Stromal cell of bone marrow (primary cell): Measurements from ENCODE around the gene KCNA3.

Experiments
- DNase-seq: peaks from one replicate; pipeline ENCODE4 v3.0.0-alpha.2; 2012; ENCODE audit warnings: low read depth

The KCNA3 gene

DNA sequence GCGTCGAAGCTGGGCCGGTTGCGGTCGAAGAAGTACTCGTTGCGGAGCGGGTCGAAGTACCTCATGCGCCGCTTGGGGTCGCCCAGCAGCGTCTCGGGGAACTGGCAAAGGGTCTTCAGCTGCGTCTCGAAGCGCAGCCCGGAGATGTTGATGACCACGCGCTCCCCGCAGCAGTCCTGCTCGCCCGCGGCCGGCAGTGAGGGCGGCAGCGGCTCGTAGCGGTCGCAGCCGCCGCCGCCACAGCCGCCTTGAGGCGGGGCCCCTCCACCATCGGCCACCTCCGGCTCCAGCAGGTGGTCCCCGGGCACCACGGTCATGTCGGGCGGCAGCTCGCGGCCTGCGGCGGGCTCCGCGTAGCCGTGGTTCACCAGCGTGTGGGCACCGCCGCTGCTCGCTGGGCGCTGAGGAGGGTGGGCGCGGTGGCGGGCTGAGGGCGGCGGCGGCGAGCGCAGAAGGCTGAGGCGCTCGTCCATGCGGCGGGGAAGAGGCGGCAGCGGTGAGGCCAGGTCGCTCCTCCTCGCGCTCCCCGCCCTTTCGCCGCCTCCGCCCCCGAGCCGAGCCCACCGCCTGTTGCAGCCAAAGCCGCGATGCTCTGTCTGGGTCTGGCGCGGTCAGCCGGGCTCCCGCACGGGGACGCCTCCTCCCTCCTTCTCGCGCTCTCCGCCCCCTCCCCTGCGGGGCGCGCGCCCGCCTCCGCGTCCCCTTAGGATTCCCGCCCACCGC is at the start of gene KCNA3:
Gene KCNA3 (minus strand): TSS at position 604 of the 723 bp plus-strand sequence. CDS start 131 bp downstream, at position 473.
- no peak for DNase-seq

DNA sequence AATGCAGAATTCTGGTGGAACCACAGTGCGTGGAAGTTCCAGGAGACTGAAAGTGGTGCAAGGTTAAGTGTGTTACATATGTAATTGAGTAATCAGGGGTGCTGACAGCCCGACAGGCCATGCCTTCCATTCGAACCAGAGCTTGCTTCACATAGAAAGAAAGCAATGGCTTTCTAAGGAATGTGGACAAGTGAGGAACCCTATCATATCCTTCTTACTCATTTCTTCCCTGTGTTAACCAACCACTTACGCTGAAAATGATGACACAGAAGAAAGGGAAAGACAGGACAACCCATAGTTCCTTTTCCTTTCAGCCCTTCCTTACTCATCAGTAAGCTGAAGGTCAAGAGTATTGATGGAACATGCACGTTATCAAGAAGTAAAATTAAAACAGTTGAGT is 48.1 kb upstream of the KCNA3 start:
- DNase-seq: no peak

DNA sequence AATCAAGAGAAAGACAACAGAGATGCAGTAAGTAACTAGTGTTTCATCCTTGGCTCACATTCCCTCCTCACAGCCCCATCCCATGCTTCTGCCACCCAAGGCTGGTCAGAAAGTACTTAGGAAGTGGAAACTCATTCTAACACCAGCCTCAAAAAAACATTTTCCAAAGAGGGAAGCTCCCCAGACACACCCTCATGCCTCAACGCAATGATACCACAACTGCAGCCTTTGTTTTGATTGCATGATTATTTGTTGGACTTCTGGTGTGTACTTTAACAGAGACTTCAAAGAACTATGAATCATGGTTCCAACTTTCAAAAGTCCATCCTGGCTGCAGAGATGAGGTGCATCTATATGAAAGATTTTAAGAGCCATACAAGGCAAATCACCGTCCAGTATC is 45.2 kb upstream of the KCNA3 start:
- no peak for DNase-seq

DNA sequence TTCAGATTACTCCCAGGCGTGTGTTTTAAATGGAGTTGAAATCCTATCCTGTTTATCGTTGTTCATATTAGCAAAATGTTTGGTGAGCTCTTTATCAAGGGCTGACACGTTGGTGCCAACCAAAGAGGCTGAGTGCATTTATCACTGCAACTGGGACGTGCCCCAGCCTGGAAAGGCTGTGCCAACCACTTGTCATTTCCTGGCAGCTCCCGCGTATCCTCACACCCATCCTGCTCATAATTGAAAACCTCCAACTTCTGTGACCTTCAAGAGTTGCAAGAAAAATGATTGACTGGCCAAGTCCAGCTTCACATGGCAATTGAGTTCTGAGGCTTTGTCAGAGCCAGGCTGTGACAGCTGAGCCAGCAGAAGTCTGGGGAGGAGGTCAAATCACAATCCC is 43.7 kb upstream of the KCNA3 start:
- no peak for DNase-seq

DNA sequence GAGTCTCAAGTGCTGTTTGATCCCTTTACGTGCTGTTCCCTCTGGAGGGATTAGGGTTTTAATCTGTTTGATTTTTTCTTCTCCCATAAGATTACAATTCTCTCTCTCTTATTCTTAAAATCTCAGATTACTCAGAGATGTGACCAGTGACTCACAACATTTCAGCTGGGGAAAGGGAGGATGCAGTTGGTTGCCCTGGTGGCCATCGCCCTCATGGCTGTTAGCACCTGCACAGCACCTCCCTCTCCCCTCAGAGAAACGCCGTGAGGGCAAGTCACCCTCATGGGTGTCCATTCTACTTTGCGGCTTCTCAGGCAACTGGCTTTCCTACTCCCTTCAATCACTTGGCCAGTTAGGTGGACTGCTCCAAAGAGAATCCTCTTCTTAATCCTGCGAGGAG is 42.4 kb upstream of the KCNA3 start:
- DNase-seq: no peak

DNA sequence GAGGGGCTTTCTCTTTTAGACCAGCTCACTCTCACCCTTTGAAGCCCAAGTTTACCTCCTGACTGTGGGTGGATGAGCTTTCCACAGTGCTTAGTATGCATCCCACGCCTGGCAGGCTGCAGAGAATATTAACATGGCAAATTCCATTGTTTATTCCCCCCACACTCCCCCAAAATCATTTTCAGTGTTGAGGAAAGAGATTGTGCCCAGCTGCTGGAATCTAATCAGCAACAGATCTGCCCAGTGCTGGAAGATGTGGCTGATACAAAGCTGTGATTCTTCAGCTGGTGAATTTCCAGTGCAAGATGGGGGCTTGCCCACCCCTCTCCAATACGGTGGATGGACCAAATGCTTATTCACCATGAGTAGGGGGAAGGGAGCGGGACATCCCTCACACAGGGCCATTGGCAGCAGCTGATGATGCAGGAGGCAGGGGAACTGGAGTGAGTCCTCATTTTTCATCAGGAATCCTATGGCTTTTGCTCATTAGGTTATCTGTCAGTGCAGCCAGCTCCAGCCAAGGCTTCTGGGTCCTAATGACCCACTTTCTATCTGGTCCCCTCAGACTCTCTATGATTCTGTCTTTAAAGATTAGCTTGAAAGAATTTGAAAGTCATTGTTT is 39.7 kb upstream of the KCNA3 start:
- DNase-seq: no peak

DNA sequence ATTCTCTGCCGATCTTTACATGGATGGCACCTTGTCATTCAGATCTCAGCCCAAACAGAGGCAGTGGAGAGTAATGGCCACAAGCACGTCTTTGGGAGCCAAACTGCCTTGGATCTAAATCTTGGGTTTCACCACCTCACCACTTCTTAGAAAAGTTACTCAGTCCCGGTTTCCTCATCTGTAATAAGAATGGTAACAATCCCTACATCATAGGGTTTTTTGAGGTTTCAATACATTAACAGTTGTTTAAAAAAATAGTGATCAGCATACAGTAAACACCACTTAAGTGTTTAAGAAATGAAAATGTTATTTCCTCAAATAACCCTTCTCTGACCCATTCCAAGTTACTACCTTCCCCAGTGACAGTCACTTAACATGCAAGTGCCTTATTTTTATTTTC is 38.5 kb upstream of the KCNA3 start:
- no peak for DNase-seq

DNA sequence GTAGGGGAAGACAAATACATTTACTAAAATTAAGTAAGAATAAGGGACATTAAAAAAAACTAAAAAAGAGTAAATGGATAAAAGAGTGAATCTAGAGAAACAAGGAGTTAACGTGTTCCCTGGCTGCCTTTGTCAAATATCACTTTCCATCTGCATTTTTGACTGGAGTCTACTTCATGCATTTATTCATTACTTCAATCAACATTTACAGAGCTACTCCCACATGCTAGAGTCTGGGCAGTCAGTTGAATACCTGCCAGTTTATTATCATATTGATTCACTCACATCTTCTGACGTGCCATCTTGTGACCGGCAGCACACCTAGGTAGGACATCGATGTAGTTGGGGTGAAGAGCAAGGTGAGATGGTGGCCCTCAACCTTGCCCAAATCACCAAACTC is 35.6 kb upstream of the KCNA3 start:
- no peak for DNase-seq

DNA sequence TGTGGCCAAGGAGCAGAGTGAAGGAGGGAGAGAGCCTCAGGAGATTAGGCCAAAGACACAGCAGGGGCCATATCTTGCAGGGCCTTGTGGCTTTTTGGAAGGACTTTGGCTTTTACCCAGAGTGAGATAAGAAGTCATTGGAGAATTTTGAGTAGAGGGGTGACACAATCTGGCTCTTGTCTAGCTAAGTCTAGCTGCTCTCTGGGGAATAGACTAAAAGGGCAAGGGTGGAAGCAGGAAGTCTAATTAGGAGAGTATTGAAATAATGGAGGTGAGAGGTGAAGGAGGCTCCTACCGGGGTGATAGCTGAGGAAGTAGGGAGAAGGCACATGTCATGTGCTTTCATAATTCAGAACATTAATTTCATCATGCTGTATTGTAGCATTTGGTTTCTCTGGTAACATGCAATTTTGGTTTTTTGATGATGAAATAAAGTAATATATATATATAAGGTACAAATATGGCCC is 34.3 kb upstream of the KCNA3 start:
- no peak for DNase-seq

DNA sequence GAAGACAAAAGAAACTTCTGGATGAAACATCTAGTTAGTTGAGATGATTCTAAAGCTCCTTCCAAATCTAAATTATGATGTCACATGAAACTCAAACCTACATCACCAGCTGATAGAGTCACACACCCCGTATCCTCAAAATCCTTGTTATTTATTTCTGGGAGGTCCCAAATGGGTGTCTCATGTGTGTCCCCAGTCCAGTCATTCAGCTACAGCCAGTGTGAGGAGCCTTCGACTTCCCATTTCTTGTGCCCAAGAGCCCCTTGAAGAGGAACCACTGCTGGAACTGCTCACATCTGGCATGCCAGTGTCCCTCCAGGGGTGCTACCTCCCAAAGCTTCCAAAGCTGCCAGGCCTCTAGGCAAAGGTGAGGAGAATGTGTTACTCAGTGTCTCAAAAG is 32.5 kb upstream of the KCNA3 start:
- DNase-seq: no peak

DNA sequence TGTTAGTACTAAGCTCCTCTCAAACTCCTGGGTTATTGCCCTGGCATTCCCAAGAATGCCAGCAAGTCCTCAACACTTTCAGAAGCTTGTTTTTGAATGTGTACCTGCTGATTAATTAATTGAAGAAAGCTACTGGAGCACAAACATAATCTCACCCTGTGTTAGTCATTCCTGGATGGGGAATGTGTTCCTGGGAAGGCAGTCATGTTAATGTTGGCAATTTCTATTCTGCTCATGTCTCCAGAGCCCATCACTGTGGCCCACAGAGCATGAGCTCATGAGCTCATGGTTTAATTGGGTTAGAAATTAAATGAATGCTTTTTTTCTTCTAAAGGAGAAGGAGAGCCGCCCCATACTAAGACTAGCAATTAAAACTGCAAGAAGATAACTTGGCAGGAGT is 31.9 kb upstream of the KCNA3 start:
- DNase-seq: no peak

DNA sequence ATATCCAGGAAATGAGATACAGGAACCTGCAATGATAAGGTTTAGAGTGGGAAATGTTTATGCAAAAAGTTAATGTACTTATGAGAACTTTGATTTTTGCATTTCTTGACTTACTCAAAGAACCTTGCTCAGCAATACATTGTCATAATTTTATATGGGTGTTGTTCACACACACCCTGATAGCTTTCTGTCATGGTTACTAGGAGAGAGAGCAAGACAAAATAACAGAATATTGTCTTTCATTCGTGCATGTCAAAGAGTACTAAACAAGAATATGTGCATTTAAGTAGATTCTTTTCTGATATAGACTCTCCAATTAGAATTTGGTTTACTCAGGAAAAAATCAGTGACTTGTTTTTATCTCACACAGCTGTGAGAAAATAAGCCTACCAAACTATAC is 27.5 kb upstream of the KCNA3 start:
- DNase-seq: no peak

DNA sequence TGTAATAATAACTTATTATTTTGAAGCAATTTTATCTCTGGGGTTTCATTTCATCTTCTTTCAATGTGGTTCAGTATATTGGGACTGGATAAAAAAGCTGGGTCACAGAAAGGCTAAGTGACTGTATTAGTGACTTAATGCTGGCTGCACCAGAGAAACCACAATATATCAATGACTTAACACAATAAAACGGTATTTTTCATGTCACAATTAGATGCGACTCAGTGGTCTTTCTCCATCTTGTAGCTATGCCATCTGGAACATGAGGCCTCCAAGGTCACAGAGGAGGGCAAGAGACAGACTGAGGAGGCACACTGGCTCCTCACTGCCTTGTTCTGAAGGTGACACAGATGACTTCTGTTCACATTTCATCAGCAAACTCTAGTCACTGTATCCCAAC is 26.0 kb upstream of the KCNA3 start:
- DNase-seq: no peak

DNA sequence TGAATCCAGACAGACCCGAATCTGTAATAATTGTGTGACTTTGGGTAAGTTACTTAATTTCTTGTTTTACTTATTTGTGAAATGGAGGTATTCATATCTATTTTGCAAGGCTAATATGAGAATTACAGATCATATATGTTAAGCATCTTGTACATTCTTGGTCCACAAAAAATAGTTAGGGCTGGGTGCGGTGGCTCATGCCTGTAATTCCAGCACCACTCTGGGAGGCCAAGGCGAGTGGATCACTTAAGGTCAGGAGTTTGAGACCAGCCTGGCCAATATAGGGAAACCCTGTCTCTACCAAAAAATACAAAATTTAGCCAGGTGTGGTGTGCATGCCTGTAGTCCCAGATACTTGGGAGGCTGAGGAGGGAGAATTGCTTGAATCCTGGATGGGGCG is 22.9 kb upstream of the KCNA3 start:
- DNase-seq: no peak

DNA sequence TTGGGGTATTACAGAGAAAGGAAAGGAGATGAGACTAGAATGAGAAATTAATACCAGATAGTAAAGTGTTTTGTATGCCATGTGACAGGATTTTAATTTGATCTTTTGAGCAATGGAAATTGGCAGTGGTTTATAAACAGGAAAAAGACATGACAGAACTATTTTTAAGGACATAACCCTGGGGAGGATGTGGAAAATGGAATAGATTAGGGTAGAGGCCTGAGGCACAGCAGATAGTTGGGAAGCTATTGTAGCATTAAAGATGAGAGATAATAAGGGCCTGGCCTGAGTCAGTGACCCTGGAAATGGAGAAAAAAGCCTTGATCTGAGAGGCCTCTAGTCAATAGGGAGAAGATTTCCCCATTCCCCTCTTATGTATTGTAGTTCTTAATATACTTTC is 22.1 kb upstream of the KCNA3 start:
- no peak for DNase-seq

DNA sequence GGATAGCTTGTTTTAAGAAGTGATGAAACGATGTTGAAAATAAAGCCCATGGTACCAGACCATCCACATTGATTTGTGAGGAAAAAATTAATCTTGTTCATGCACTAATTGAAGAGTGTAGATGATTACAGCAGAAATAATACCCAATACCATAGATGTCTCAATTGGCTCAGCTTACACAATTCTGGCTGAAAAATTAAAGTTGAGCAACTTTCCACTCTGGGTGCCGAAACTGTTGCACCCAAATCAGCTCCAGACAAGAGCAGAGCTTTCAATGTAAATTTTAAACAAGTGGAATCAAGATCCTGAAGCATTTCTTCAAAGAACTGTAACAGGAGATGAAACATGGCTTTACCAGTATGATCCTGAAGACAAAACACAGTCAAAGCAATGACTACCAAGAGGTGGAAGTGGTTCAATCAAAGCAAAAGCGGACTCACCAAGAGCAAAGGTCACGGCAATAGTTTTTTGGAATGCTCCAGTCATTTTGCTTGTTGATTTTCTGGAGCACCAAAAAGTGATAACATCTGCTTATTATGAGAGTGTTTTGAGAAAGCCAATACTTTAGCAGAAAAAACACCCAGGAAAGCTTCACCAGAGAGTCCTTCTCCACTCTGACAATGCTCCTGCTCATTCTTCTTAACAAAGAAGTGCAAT is 16.1 kb upstream of the KCNA3 start:
- DNase-seq: no peak

DNA sequence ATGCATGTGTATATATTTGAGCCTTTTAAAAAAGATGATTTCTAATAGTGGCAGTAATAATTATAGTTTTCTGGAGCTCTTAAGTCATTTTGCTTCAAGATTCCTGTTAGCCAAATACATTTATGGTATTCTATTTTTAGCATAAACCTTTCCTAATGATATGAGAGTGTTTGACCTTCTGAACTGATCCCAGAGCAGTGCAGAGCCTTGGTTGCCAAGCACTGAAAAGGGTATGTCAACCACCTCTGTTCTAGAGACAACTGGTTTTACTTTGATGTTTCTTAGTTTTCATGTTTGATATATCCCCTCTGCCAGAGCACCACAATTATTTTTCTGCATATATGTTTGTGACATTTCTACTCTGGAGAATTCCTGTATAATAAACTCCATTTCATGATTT is 15.1 kb upstream of the KCNA3 start:
- DNase-seq: no peak

DNA sequence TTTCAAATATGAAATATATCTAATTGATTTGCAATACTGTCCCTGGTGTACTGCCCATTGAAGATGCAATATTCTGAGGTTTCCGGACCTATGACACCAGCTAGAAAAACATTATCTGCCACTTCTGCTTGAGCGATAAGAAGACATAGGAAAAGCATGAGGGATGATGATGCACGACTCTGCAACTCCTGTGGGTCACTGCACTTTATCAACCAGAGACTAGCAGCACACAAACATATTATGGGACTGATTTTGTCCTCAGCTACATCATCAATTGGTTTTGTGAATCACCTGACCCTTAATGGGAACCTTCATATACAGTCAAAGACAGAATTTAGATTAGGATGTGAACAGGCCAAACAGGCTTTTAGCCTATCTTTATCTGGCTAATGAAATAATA is 13.8 kb upstream of the KCNA3 start:
- DNase-seq: no peak

DNA sequence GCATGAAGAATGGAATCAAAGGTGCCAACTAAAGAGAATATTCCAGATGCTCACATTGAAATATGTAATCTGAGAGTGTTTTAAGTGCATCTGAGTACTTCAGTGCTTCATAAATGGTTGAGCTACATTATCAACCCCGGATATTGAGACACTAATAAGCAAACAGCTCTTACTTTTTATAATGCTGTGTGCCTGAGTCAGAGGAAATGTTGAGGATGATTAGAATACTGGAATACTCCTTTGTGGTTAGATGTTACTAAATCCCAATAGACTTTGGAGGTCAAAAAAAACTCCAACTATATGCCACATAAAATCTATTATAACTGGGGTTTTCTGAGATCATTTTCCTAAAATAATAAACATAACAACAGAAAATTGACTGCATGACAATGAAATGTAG is 12.5 kb upstream of the KCNA3 start:
- DNase-seq: no peak

DNA sequence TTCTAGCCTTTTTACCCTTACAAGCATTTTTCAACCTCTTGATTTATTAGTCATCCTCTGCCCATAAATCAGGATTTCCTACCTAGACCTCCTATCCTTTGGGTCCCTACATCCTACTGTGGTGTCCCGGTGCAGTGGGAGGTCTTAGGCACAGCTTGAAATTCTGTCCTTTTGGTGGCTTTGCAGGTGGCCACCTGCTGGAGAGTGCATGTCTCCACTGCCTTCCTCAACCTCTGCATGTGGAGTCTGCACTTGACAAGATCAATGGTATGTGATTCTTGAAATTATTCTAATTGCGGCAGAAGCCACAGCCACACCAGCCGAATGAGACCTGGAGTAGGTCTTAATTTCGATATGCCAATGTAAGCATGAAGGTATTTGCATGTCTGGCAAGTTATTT is 11.4 kb upstream of the KCNA3 start:
- no peak for DNase-seq

DNA sequence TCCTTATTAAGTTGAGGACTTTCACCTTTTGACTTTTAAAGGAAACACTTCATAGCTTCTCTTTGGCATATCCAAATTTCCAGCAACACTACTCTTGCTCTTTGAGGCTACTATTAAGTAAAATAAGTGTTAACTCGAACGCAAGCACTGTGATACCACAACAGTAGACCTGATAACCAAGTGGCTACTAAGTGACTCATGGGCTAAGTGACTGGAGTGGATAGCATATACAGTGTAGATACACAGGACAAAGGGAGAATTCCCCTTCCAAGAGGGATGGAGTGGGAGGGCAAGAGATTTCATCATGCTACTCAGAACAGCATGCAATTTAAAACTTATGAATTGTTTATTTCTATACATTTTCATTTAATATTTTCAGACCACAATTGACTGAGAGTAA is 9.8 kb upstream of the KCNA3 start:
- no peak for DNase-seq

DNA sequence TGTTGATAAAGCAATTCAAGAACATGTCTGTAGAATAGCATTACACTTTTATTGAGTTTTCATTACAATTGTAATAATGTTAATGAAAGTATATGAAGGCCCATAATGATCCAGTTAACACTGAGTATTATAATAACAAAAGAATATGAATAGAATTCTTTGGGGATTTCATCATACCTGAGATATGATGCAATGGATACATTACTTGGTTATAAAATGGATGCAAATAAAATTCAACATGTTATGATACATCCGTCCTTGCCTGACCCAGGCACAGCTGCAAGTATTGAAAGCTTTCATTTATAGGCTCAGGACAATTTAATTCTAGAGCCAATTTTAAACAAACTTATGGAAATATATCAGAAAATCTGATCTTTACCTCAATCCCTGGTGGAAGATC is 8.2 kb upstream of the KCNA3 start:
- no peak for DNase-seq

DNA sequence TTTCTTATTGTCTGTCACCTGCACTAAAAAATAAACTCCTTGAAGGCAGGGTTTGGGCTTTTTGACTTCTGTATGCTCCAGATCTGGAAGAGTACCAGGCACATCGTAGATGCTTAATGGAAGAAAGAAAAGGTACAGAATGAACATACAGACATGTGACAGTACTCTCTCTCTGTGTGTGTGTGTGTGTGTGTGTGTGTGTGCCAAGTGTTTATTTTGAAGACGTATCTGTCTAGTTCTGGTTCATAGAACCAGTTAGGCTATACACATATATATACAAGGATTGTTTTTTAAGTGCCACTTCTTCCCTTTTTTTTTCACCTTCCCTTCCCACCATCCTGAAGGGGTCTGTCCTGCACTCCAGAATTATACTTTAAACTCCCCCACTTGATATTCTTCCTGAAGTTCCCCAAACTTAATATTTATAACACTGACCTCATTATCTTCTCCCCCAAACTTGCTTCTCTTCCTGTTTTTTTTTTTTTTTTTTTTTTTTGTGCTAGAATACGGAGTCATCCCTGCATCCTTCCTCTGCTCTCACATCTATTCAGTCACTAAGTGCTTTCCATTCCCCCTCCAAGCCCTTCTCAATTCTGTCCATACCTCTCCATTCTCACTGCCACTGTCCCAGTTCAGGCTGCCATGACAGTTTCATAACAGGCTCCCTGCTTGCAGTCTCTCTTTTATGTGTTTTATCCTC is 5.4 kb upstream of the KCNA3 start:
- no peak for DNase-seq
